Mesenchymal stem cell (in vitro differentiated cells and primary cell): ENCODE measurements around the gene FRMD4A.

Source experiments
- DNase-seq: peaks from one replicate; pipeline ENCODE4 v3.0.0-alpha.2; 2013
- H2AFZ ChIP-seq: one replicate; pipeline ENCODE4 v1.6.1; 2013; ENCODE audit warnings: low read depth, mild to moderate bottlenecking, control low read depth, inconsistent platforms, low read length, moderate library complexity
- H2AK5ac ChIP-seq: 2 replicates; pipeline ENCODE4 v1.6.1; 2013; ENCODE audit warnings: low read length, moderate library complexity, mild to moderate bottlenecking, inconsistent platforms; ENCODE audit not compliant: severe bottlenecking
- H2BK120ac ChIP-seq: one replicate; pipeline ENCODE4 v1.6.1; 2013; ENCODE audit warnings: low read depth, mild to moderate bottlenecking, inconsistent platforms, low read length, moderate library complexity
- H2BK12ac ChIP-seq, 2 experiments: one replicate each; pipeline ENCODE4 v1.6.1; 2013; ENCODE audit warnings: inconsistent platforms in 2 of 2, low read length in 2 of 2, mild to moderate bottlenecking in 2 of 2, moderate library complexity in 2 of 2, control low read depth in 1 of 2
- H2BK15ac ChIP-seq: one replicate; pipeline ENCODE4 v1.6.1; 2013; ENCODE audit warnings: mild to moderate bottlenecking, low read depth, inconsistent platforms; ENCODE audit not compliant: poor library complexity, severe bottlenecking
- H2BK5ac ChIP-seq: 2 replicates; pipeline ENCODE4 v1.6.1; 2013; ENCODE audit warnings: low read depth, mild to moderate bottlenecking, low read length, control low read depth, inconsistent platforms; ENCODE audit not compliant: poor library complexity, severe bottlenecking
- H3K14ac ChIP-seq, 2 experiments: one replicate each; pipeline ENCODE4 v1.6.1; 2013; ENCODE audit warnings: inconsistent platforms in 2 of 2, low read length in 2 of 2, control low read depth in 1 of 2, mild to moderate bottlenecking in 1 of 2, moderate library complexity in 1 of 2
- H3K18ac ChIP-seq, 2 experiments: one replicate each; pipeline ENCODE4 v1.6.1; 2013; ENCODE audit warnings: inconsistent platforms in 2 of 2, low read length in 2 of 2, control low read depth in 1 of 2, low read depth in 1 of 2, mild to moderate bottlenecking in 1 of 2
- H3K23ac ChIP-seq, 2 experiments: one replicate each; pipeline ENCODE4 v1.6.1; 2013; ENCODE audit warnings: inconsistent platforms in 2 of 2, low read length in 2 of 2, mild to moderate bottlenecking in 2 of 2, moderate library complexity in 2 of 2, control low read depth in 1 of 2
- H3K27ac ChIP-seq: 2 replicates; pipeline ENCODE4 v1.5.1; 2013; ENCODE audit warnings: mild to moderate bottlenecking, moderate library complexity, low read length, control low read depth, inconsistent platforms; ENCODE audit not compliant: poor library complexity, severe bottlenecking
- H3K27me3 ChIP-seq, 2 experiments: 2 replicates each; pipeline versions ENCODE4 v1.6.1 to v1.7.0; 2013; ENCODE audit warnings: low read length in 2 of 2, mild to moderate bottlenecking in 2 of 2, moderate library complexity in 2 of 2, control low read depth in 1 of 2, inconsistent platforms in 1 of 2; ENCODE audit not compliant: control insufficient read depth in 1 of 2, insufficient read depth in 1 of 2
- H3K36me3 ChIP-seq, 2 experiments: 2 replicates each; pipeline versions ENCODE4 v1.6.1 to v1.7.0; 2013; ENCODE audit warnings: low read length in 2 of 2, control low read depth in 1 of 2, inconsistent platforms in 1 of 2, low read depth in 1 of 2, mild to moderate bottlenecking in 1 of 2; ENCODE audit not compliant: insufficient read depth in 2 of 2, control insufficient read depth in 1 of 2
- H3K4ac ChIP-seq, 2 experiments: one replicate each; pipeline ENCODE4 v1.6.1; 2013; ENCODE audit warnings: inconsistent platforms in 2 of 2, low read length in 2 of 2, mild to moderate bottlenecking in 2 of 2, moderate library complexity in 2 of 2, control low read depth in 1 of 2, low read depth in 1 of 2
- H3K4me1 ChIP-seq: 2 replicates; pipeline ENCODE4 v1.6.1; 2013; ENCODE audit warnings: low read depth, low read length, control low read depth; ENCODE audit not compliant: control insufficient read depth, insufficient read depth
- H3K4me2 ChIP-seq: 2 replicates; pipeline ENCODE4 v1.6.1; 2013; ENCODE audit warnings: low read length, mild to moderate bottlenecking, inconsistent platforms; ENCODE audit not compliant: poor library complexity, severe bottlenecking
- H3K4me3 ChIP-seq, 2 experiments: 2 replicates each; pipeline versions ENCODE4 v1.5.1 to v1.7.0; 2013; ENCODE audit warnings: low read length in 2 of 2, mild to moderate bottlenecking in 2 of 2, control low read depth in 1 of 2, low read depth in 1 of 2; ENCODE audit not compliant: insufficient read depth in 1 of 2
- H3K79me1 ChIP-seq: replicated peaks from 2 replicates; pipeline ENCODE4 v1.6.1; 2013; ENCODE audit warnings: mild to moderate bottlenecking, control low read depth, low read length, inconsistent platforms; ENCODE audit not compliant: poor library complexity, severe bottlenecking
- H3K9ac ChIP-seq: 2 replicates; pipeline ENCODE4 v1.7.0; 2013; ENCODE audit warnings: mild to moderate bottlenecking, low read length, moderate library complexity
- H3K9me3 ChIP-seq: 2 replicates; pipeline ENCODE4 v1.7.0; 2013; ENCODE audit warnings: mild to moderate bottlenecking, low read length; ENCODE audit not compliant: control insufficient read depth
- H4K8ac ChIP-seq: one replicate; pipeline ENCODE4 v1.6.1; 2013; ENCODE audit warnings: inconsistent platforms, mild to moderate bottlenecking, low read length, moderate library complexity
- H4K91ac ChIP-seq: one replicate; pipeline ENCODE4 v1.6.1; 2013; ENCODE audit warnings: mild to moderate bottlenecking, low read length, inconsistent platforms
- WGBS: methylation state at CpG from one replicate; pipeline ENCODE4 v1.1.7; 2013; ENCODE audit warnings: mixed read lengths; 5-methylcytosine and 5-hydroxymethylcytosine counted together

Gene FRMD4A

DNA sequence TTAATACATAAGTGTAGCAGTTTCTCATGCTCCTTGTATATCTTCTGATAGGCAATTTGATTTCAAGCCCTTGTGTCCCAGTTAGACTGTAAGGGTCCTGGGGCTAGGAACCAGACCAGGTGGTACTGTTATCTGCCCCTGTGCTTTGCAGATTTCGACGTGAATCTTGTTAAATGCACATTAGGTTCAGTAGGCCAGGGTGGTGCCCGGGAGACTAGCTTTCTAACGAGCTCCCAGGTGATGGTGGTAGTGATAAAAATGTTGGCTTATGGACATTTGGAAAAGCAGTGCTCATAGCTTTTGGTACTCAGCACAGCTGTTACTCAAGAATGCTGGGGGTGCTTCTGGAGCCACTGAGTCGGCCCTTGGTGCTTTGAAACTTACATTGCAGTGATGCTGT is 679.8 kb downstream of the FRMD4A start:
- no peak overlapping the region for H2BK12ac ChIP-seq
- no peaks in the 10 kb centered on the region for H3K9me3 ChIP-seq
- no peak overlapping the region for H2AFZ ChIP-seq
- no peak overlapping the region for H3K18ac ChIP-seq
- peaks cover 25% of the 10 kb centered on the region for H3K79me1 ChIP-seq
- no peaks in the 10 kb centered on the region for H3K27me3 ChIP-seq
- H2BK15ac ChIP-seq = no peak overlapping the region
- H3K14ac ChIP-seq = no peak overlapping the region
- no peak overlapping the region for H3K27ac ChIP-seq
- H3K9ac ChIP-seq = no peak overlapping the region
- peaks cover 19% of the 10 kb centered on the region for H3K4me1 ChIP-seq
- H3K36me3 ChIP-seq = peaks cover 62 to 98% of the 10 kb centered on the region in 2 experiments
- no peak overlapping the region for H3K4ac ChIP-seq
- DNase-seq = no peak
- no peak overlapping the region for H2AK5ac ChIP-seq
- 92% methylated on average over 5 of the region's 5 CpGs for WGBS
- H2BK120ac ChIP-seq = no peak overlapping the region
- H3K4me2 ChIP-seq = no peak overlapping the region
- no peak overlapping the region for H4K8ac ChIP-seq
- H3K23ac ChIP-seq = no peak overlapping the region
- H3K4me3 ChIP-seq = no peak overlapping the region
- H2BK5ac ChIP-seq = no peak overlapping the region
- no peak overlapping the region for H4K91ac ChIP-seq

DNA sequence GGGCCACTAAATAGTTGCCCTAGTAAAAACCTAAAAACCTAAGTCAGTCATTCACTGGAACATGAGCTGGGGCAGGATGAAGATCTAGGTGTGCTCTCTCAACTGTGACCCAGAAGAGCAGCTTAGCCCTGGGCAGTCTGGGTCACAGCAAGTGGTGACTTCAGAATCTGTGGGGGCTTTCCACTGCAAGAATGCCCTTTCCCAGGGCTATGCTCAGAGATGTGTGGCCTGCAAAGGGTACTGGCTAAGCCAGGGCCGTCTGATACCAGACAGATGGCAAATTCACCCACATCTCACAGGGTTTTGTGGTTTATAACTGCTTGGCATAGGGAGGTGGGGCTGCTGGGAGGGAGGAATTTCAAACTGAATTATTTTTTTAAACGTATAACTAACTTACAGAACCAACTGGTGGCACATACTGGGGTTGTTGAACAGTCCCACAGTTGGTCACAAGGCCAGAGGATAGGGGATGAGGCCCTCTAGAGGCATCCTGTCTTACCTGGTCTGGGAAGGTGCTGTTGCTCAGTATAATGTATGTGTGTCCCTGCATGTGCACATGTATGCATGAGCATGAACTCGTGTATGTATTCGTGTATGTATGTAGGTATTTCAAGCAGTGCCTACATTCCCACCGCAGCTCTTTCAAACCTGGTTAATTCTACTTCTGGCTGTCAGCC is 680.7 kb downstream of the FRMD4A start:
- peaks cover 22% of the 10 kb centered on the region for H3K79me1 ChIP-seq
- peaks cover 19% of the 10 kb centered on the region for H3K4me1 ChIP-seq
- H3K9ac ChIP-seq = no peak overlapping the region
- H3K4me2 ChIP-seq = no peak overlapping the region
- peak overlapping the region; percentile 19 for H3K27ac ChIP-seq
- H3K27me3 ChIP-seq = no peaks in the 10 kb centered on the region
- no peak overlapping the region for H4K8ac ChIP-seq
- no peak overlapping the region for H4K91ac ChIP-seq
- no peak overlapping the region for H2BK5ac ChIP-seq
- H2BK12ac ChIP-seq = no peak overlapping the region
- 75% methylated on average over 4 of the region's 5 CpGs for WGBS
- peak overlapping the region; percentile 18 for H2AK5ac ChIP-seq
- no peaks in the 10 kb centered on the region for H3K9me3 ChIP-seq
- H2AFZ ChIP-seq = no peak overlapping the region
- no peak overlapping the region for H3K4ac ChIP-seq
- H3K14ac ChIP-seq = no peak overlapping the region
- H3K18ac ChIP-seq = no peak overlapping the region
- no peak for DNase-seq
- no peak overlapping the region for H3K4me3 ChIP-seq
- H3K36me3 ChIP-seq = peaks cover 61 to 98% of the 10 kb centered on the region in 2 experiments
- H2BK120ac ChIP-seq = no peak overlapping the region
- no peak overlapping the region for H3K23ac ChIP-seq
- H2BK15ac ChIP-seq = no peak overlapping the region

DNA sequence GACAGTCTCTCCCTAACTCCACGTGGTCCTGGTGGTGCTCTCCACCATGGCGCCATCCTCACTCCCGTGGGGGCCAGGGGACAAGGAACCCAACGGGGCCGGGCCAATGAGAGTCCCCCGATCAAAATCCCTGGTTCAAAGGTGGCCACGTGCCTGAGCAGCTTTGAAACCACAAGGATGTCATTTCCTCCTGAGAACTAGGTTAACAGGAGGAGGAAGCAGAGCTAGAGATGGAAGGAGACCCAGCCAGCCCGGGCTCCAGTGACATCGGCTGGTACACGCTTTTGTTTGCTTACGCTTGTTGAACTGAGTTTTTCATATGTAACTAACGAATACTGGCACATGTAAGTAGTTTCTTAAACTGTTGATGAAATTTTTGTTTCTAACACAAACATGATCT is 682.3 kb downstream of the FRMD4A start:
- Histone ChIP-seq H3K14ac (no peak overlapping the region), H3K4ac (no peak overlapping the region), H3K4me1 (peaks cover 19% of the 10 kb centered on the region), H3K27ac (no peak overlapping the region), H4K8ac (no peak overlapping the region), H3K9ac (no peak overlapping the region), H3K4me2 (no peak overlapping the region), H3K9me3 (no peaks in the 10 kb centered on the region), H3K36me3 (peaks cover 49 to 95% of the 10 kb centered on the region in 2 experiments), H3K23ac (no peak overlapping the region), H3K18ac (no peak overlapping the region), H3K79me1 (peaks cover 9% of the 10 kb centered on the region), H2BK15ac (no peak overlapping the region), H3K4me3 (no peak overlapping the region), H2BK12ac (no peak overlapping the region), H2AK5ac (no peak overlapping the region), H2BK5ac (no peak overlapping the region), H2BK120ac (no peak overlapping the region), H2AFZ (no peak overlapping the region), H4K91ac (no peak overlapping the region), H3K27me3 (no peaks in the 10 kb centered on the region)
- 96% methylated on average over 12 of the region's 12 CpGs for WGBS
- DNase-seq = no peak

DNA sequence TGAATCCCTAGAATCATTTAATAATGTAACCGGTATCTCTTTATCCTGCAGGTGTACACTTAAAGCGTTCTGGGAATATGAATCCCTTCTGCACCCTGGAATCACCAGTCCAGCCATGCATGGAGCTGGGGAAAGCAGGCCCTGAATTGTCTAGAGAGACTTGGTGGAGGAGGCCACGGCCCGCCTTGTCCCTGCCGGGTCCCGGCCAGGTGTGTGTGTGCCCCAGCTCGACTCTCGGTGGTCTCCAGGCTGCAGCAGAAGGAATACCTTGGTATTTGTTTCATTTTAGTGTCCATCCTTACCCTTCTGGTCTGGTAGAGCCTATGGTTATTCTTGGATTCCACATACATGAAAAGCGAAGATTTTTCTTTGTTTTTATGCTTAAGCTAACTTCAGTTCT is 685.9 kb downstream of the FRMD4A start:
- WGBS = 96% methylated on average over 9 of the region's 9 CpGs

More for the DNA sequence above, 685.9 kb downstream of the FRMD4A start:
- Histone ChIP-seq H3K79me1 (peaks cover 4% of the 10 kb centered on the region), H2AK5ac (no peak overlapping the region), H3K4me1 (peaks cover 2% of the 10 kb centered on the region), H3K36me3 (peaks cover 33 to 89% of the 10 kb centered on the region in 2 experiments), H3K4me3 (no peak overlapping the region), H4K8ac (peak overlapping the region; percentile 39), H2BK15ac (no peak overlapping the region), H3K9me3 (peaks cover 18% of the 10 kb centered on the region), H3K4me2 (no peak overlapping the region), H2AFZ (no peak overlapping the region), H3K14ac (no peak overlapping the region), H2BK5ac (no peak overlapping the region), H2BK12ac (no peak overlapping the region), H3K9ac (no peak overlapping the region), H3K23ac (no peak overlapping the region), H3K27ac (no peak overlapping the region), H3K18ac (no peak overlapping the region), H2BK120ac (no peak overlapping the region), H3K4ac (no peak overlapping the region), H3K27me3 (no peaks in the 10 kb centered on the region), H4K91ac (no peak overlapping the region)
- no peak for DNase-seq
